DND-41 (cell line): ENCODE data around the gene LPIN1.

ENCODE experiments used
- ATAC-seq: fragments of 200-7000 bp; cut with Tn5 transposase; 3 replicates; pipeline ENCODE4 v1.9.1; 2021; ENCODE audit warnings: low read depth; ENCODE audit not compliant: insufficient read depth
- DNase-seq: peaks from one replicate; pipeline ENCODE4 v3.0.0-alpha.2; 2020
- H2AFZ ChIP-seq: 2 replicates; pipeline ENCODE4 v1.6.0; 2012; ENCODE audit warnings: low read depth, low read length
- H3K27ac ChIP-seq: 2 replicates; pipeline ENCODE4 v1.5.1; 2012; ENCODE audit warnings: low read length, inconsistent platforms
- H3K27me3 ChIP-seq: fragments of 200-600 bp; sonication (generic); 2 replicates; pipeline ENCODE4 v1.6.0; 2012; ENCODE audit warnings: low read length, mild to moderate bottlenecking, inconsistent platforms; ENCODE audit not compliant: insufficient read depth, poor library complexity
- H3K36me3 ChIP-seq: 2 replicates; pipeline ENCODE4 v1.5.1; 2012; ENCODE audit warnings: low read length, inconsistent platforms; ENCODE audit not compliant: insufficient read depth
- H3K4me1 ChIP-seq: 2 replicates; pipeline ENCODE4 v1.5.1; 2012; ENCODE audit warnings: mild to moderate bottlenecking, low read length; ENCODE audit not compliant: insufficient read depth
- H3K4me2 ChIP-seq: 2 replicates; pipeline ENCODE4 v1.6.0; 2012; ENCODE audit warnings: mild to moderate bottlenecking, moderate library complexity, low read length, inconsistent platforms; ENCODE audit not compliant: insufficient read depth
- H3K4me3 ChIP-seq, 2 experiments: fragments of 200-600 bp in 1 of 2; shearing (Covaris generic) in 1 of 2; 2 replicates each; pipeline ENCODE4 v1.5.1; 2012 to 2016; ENCODE audit warnings: inconsistent platforms in 2 of 2, low read length in 2 of 2, mild to moderate bottlenecking in 2 of 2, low read depth in 1 of 2, moderate library complexity in 1 of 2
- H3K79me2 ChIP-seq: 2 replicates; pipeline ENCODE4 v1.6.0; 2012; ENCODE audit warnings: low read length, inconsistent platforms; ENCODE audit not compliant: insufficient read depth
- H3K9ac ChIP-seq: 2 replicates; pipeline ENCODE4 v1.6.0; 2012; ENCODE audit warnings: low read depth, mild to moderate bottlenecking, inconsistent platforms, low read length, moderate library complexity
- H3K9me3 ChIP-seq: 2 replicates; pipeline ENCODE4 v1.5.1; 2012; ENCODE audit warnings: low read length, moderate library complexity, mild to moderate bottlenecking, inconsistent platforms; ENCODE audit not compliant: insufficient read depth, severe bottlenecking
- H4K20me1 ChIP-seq: 2 replicates; pipeline ENCODE4 v1.6.0; 2012; ENCODE audit warnings: low read length; ENCODE audit not compliant: insufficient read depth
- CTCF ChIP-seq: IDR thresholded peaks from 2 replicates; pipeline ENCODE4 v1.5.1; 2012; ENCODE audit warnings: borderline replicate concordance, low read length, moderate library complexity, mild to moderate bottlenecking; ENCODE audit not compliant: poor library complexity, severe bottlenecking; ENCODE audit errors: extremely low read depth
- EZH2 ChIP-seq: IDR thresholded peaks from 3 replicates; pipeline ENCODE4 v1.6.1; 2012; ENCODE audit warnings: borderline replicate concordance, low read depth, mild to moderate bottlenecking, moderate library complexity, low read length, inconsistent platforms; ENCODE audit not compliant: severe bottlenecking

Gene LPIN1

GRCh38 chr2:11705711-11706110, 40.7 kb upstream of the LPIN1 start:
- Histone ChIP-seq H3K36me3 (no peaks in the 10 kb centered on the region), H3K9ac (no peak overlapping the region), H3K27ac (no peak overlapping the region), H4K20me1 (no peaks in the 10 kb centered on the region), H3K4me3 (no peak overlapping the region), H2AFZ (no peak overlapping the region), H3K27me3 (no peaks in the 10 kb centered on the region), H3K79me2 (no peaks in the 10 kb centered on the region), H3K4me1 (peaks cover 17% of the 10 kb centered on the region), H3K9me3 (peaks cover 2% of the 10 kb centered on the region), H3K4me2 (no peak overlapping the region)
- ATAC-seq = no peak
- no peak for DNase-seq
- TF ChIP-seq CTCF = no peak
- no peak for TF ChIP-seq EZH2

DNA sequence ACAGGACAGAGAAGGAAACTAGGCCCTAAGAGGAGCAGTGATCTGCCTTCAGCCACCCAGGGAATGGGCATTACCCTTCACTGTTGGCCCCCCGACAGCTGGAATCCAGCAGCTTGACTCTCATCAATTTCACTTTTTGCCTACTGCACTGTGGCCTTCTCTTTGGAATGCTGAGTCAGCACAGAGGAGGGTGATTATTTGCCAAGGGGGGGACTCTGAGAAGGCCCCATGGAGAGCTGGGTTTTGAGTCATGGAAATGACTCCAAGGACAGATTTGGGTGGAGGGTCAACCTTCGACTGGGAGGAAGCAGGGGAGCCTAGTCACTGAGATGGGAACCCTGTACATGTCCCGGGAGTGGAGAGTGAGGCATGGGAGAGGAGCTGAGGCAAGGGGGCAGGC, 38.3 kb upstream of the LPIN1 start:
- no peak overlapping the region for H3K4me2 ChIP-seq
- no peaks in the 10 kb centered on the region for H3K36me3 ChIP-seq
- no peak overlapping the region for H3K27ac ChIP-seq
- H3K9me3 ChIP-seq = peaks cover 2% of the 10 kb centered on the region
- no peak overlapping the region for H3K9ac ChIP-seq
- no peaks in the 10 kb centered on the region for H4K20me1 ChIP-seq
- no peaks in the 10 kb centered on the region for H3K27me3 ChIP-seq
- H3K79me2 ChIP-seq = no peaks in the 10 kb centered on the region
- TF ChIP-seq EZH2 (no peak), CTCF (no peak)
- H2AFZ ChIP-seq = no peak overlapping the region
- no peaks in the 10 kb centered on the region for H3K4me1 ChIP-seq
- DNase-seq (no peak), ATAC-seq (no peak)
- no peak overlapping the region for H3K4me3 ChIP-seq

DNA sequence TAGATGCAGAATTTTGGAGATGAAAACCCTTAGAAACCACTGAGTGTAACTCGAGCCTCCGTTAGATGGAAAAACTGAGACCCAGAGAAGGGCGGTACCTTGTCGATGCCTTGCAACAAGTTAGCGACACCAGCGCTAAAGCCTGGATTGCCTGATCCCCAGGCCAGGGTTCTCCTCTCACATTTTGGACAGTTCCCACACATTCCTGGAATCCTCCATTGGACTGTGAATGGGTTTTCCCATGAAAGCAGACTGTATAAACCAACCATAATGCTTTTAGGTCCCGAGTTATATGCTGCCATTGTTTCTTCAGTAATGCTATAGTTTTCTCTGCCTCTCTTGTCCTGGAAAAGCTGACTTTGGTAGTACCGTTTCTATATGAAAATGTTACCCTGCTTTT, 37.1 kb upstream of the LPIN1 start:
- Histone ChIP-seq H3K9me3 (peaks cover 2% of the 10 kb centered on the region), H3K27me3 (no peaks in the 10 kb centered on the region), H3K79me2 (no peaks in the 10 kb centered on the region), H3K27ac (no peak overlapping the region), H3K4me3 (no peak overlapping the region), H2AFZ (no peak overlapping the region), H3K36me3 (no peaks in the 10 kb centered on the region), H3K4me1 (no peaks in the 10 kb centered on the region), H3K4me2 (no peak overlapping the region), H4K20me1 (no peaks in the 10 kb centered on the region), H3K9ac (no peak overlapping the region)
- TF ChIP-seq EZH2 = no peak
- no peak for TF ChIP-seq CTCF
- ATAC-seq (no peak), DNase-seq (no peak)

GRCh38 chr2:11710210-11710609, 36.2 kb upstream of the LPIN1 start:
- Histone ChIP-seq H3K79me2 (no peaks in the 10 kb centered on the region), H2AFZ (no peak overlapping the region), H3K4me1 (no peaks in the 10 kb centered on the region), H3K9ac (no peak overlapping the region), H3K36me3 (no peaks in the 10 kb centered on the region), H3K4me3 (no peak overlapping the region), H3K27me3 (no peaks in the 10 kb centered on the region), H3K4me2 (no peak overlapping the region), H3K9me3 (peaks cover 2% of the 10 kb centered on the region), H4K20me1 (no peaks in the 10 kb centered on the region), H3K27ac (no peak overlapping the region)
- no peak for TF ChIP-seq EZH2
- TF ChIP-seq CTCF = no peak
- ATAC-seq (no peak), DNase-seq (no peak)
